SK-N-SH treated with all-trans-retinoic acid at 6 μM for 48 hours (cell line): ENCODE results near the gene HTR2B.
"Not testable (repeated sequence)": the region's sequence is repeated elsewhere in the genome, so short reads cannot be mapped to it uniquely, and the experiment has no call there.

Experiments
- ATAC-seq: fragments of 200-7000 bp; cut with Tn5 transposase; 3 replicates; pipeline ENCODE4 v1.9.1; 2020; ENCODE audit warnings: mild to moderate bottlenecking, moderate library complexity
- ARNTL ChIP-seq: fragments of 450-650 bp; formaldehyde crosslinking; IDR thresholded peaks from 2 replicates; pipeline ENCODE4 v1.5.0; 2020; ENCODE audit warnings: low read depth, mild to moderate bottlenecking, moderate library complexity, borderline replicate concordance
- BACH2 ChIP-seq: fragments of 250-450 bp; sonication (Bioruptor Pico); IDR thresholded peaks from 2 replicates; pipeline ENCODE4 v1.9.0; 2021; ENCODE audit warnings: mild to moderate bottlenecking, borderline replicate concordance
- GLIS3 ChIP-seq: fragments of 250-450 bp; sonication (Bioruptor Pico); IDR thresholded peaks from 2 replicates; pipeline ENCODE4 v1.5.0; 2020; ENCODE audit warnings: mild to moderate bottlenecking, moderate library complexity
- ISL1 ChIP-seq: fragments of 250-450 bp; sonication (Bioruptor Pico); IDR thresholded peaks from 2 replicates; pipeline ENCODE4 v2.1.2; 2022; ENCODE audit warnings: mild to moderate bottlenecking, moderate library complexity
- OSR1 ChIP-seq: fragments of 250-450 bp; sonication (Bioruptor Pico); IDR thresholded peaks from 2 replicates; pipeline ENCODE4 v1.8.0; 2022; ENCODE audit warnings: moderate library complexity, mild to moderate bottlenecking, inconsistent platforms
- PPARA ChIP-seq: fragments of 250-450 bp; sonication (Bioruptor Pico); IDR thresholded peaks from 2 replicates; pipeline ENCODE4 v1.5.0; 2020; ENCODE audit warnings: mild to moderate bottlenecking, borderline replicate concordance
- RARB ChIP-seq: fragments of 250-450 bp; sonication (Bioruptor Pico); IDR thresholded peaks from 2 replicates; pipeline ENCODE4 v1.8.0; 2021; ENCODE audit warnings: mild to moderate bottlenecking, moderate library complexity
- SNAI2 ChIP-seq: fragments of 250-450 bp; sonication (Bioruptor Pico); IDR thresholded peaks from 2 replicates; pipeline ENCODE4 v1.5.0; 2020; ENCODE audit warnings: mild to moderate bottlenecking, moderate library complexity
- TCF4 ChIP-seq: fragments of 250-450 bp; sonication (Bioruptor Pico); IDR thresholded peaks from 2 replicates; pipeline ENCODE4 v1.8.0; 2021; ENCODE audit warnings: mild to moderate bottlenecking, moderate library complexity, borderline replicate concordance
- TOX ChIP-seq: fragments of 250-450 bp; sonication (Bioruptor Pico); IDR thresholded peaks from 2 replicates; pipeline ENCODE4 v1.8.0; 2021; ENCODE audit warnings: mild to moderate bottlenecking, moderate library complexity, borderline replicate concordance
- ZC3H10 ChIP-seq: fragments of 250-450 bp; sonication (Bioruptor Pico); IDR thresholded peaks from 2 replicates; pipeline ENCODE4 v1.5.1; 2021; ENCODE audit warnings: mild to moderate bottlenecking, moderate library complexity
- ZFP3 ChIP-seq: fragments of 250-450 bp; sonication (Bioruptor Pico); IDR thresholded peaks from 2 replicates; pipeline ENCODE4 v1.5.0; 2020; ENCODE audit warnings: mild to moderate bottlenecking, moderate library complexity
- ZNF565 ChIP-seq: fragments of 450-650 bp; formaldehyde crosslinking; conservative IDR thresholded peaks from 2 replicates; pipeline ENCODE4 v1.5.0; 2020; ENCODE audit warnings: low read depth, mild to moderate bottlenecking, moderate library complexity
- ZNF70 ChIP-seq: fragments of 450-650 bp; formaldehyde crosslinking; IDR thresholded peaks from 2 replicates; pipeline ENCODE4 v1.5.0; 2020; ENCODE audit warnings: mild to moderate bottlenecking, moderate library complexity
- ZNF8 ChIP-seq: fragments of 450-650 bp; formaldehyde crosslinking; IDR thresholded peaks from 2 replicates; pipeline ENCODE4 v1.5.0; 2020; ENCODE audit warnings: mild to moderate bottlenecking, moderate library complexity
- TF ChIP-seq, protein P1 (sequence below): fragments of 250-450 bp; sonication (Bioruptor Pico); IDR thresholded peaks from 2 replicates; pipeline ENCODE4 v1.8.0; 2020; ENCODE audit warnings: mild to moderate bottlenecking, moderate library complexity, borderline replicate concordance
- TF ChIP-seq, protein P2 (sequence below): fragments of 250-450 bp; sonication (Bioruptor Pico); IDR thresholded peaks from 2 replicates; pipeline ENCODE4 v1.8.0; 2021; ENCODE audit warnings: low read depth, mild to moderate bottlenecking, moderate library complexity, borderline replicate concordance
- TF ChIP-seq, protein P3 (sequence below): fragments of 250-450 bp; sonication (Bioruptor Pico); IDR thresholded peaks from 2 replicates; pipeline ENCODE4 v1.5.1; 2021; ENCODE audit warnings: mild to moderate bottlenecking, moderate library complexity
- TF ChIP-seq, protein P4 (sequence below): fragments of 250-450 bp; sonication (Bioruptor Pico); IDR thresholded peaks from 2 replicates; pipeline ENCODE4 v1.5.0; 2020; ENCODE audit warnings: mild to moderate bottlenecking, moderate library complexity

The HTR2B gene

DNA sequence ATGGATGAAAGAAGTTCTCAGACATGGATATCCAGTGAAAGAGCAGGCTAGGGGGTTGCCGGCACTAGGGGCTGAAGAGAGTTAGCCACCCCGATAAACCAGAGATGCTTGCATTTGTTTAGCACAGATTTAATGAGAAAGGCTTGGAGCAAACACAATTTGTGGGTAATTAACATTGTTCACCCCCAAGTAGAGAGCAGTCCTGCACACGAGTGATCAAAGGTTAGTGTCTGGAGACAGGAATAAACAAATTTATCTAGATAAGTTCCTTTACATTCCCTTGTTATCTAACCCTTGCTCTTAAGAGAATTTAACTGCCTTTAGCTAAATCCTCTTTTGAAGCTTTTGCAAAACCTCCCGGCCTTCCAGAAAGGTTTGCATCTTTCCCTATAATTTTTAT, 23.9 kb downstream of the HTR2B start:
- TF ChIP-seq ZNF70 (CRISPR knock-in tag) (no peak), TCF4 (no peak), ZFP3 (no peak), ZC3H10 (CRISPR knock-in tag) (no peak), RARB (CRISPR knock-in tag) (no peak), ZNF8 (no peak)
- TF ChIP-seq, protein P1, sequence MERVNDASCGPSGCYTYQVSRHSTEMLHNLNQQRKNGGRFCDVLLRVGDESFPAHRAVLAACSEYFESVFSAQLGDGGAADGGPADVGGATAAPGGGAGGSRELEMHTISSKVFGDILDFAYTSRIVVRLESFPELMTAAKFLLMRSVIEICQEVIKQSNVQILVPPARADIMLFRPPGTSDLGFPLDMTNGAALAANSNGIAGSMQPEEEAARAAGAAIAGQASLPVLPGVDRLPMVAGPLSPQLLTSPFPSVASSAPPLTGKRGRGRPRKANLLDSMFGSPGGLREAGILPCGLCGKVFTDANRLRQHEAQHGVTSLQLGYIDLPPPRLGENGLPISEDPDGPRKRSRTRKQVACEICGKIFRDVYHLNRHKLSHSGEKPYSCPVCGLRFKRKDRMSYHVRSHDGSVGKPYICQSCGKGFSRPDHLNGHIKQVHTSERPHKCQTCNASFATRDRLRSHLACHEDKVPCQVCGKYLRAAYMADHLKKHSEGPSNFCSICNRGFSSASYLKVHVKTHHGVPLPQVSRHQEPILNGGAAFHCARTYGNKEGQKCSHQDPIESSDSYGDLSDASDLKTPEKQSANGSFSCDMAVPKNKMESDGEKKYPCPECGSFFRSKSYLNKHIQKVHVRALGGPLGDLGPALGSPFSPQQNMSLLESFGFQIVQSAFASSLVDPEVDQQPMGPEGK (CRISPR knock-in tag) = no peak
- no peak for ATAC-seq

DNA sequence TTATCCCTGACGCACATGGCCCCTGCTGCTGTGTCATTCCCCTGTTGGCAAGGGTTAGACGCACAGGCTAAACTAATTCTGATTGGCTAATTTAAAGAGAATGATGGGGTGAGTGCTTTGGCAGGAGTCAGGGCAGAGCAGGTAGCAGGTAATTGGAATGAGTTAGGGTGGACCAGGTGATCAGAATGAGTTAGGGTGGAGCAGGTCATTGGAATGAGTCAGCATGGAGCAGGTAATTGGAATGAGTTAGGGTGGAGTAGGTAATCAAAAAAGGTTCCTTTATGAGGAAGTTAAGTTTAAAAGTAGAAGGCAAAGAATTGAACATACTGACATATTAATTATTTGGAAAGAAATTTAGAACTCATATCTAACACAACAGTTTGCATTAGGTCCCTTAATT, 24.5 kb downstream of the HTR2B start:
- not testable (repeated sequence) for ATAC-seq

DNA sequence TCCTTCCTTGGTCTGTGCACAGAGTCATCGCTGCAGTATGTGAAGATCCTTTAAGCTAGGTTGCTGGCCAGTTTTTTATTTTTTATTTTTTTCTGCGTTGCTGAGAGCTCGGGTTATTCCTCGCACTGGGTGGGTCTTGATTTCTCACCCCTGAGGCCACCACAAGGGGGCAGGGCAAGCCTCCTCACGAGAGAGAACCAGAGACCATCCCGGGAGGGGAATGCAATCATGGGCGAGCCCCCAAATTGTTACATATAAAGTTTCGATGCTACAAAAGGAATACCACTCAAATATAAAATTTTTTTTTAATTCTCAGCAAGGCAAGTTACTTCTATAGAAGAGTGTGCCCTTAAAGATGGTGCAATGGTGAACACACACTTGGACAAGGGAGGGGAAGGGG, 24.9 kb downstream of the HTR2B start:
- TF ChIP-seq BACH2 (no peak), ISL1 (no peak), ZNF8 (no peak), RARB (CRISPR knock-in tag) (no peak), SNAI2 (CRISPR knock-in tag) (no peak), ZFP3 (no peak), ZNF565 (CRISPR knock-in tag) (no peak), TCF4 (no peak), OSR1 (CRISPR knock-in tag) (no peak), GLIS3 (no peak)
- TF ChIP-seq, protein P2, sequence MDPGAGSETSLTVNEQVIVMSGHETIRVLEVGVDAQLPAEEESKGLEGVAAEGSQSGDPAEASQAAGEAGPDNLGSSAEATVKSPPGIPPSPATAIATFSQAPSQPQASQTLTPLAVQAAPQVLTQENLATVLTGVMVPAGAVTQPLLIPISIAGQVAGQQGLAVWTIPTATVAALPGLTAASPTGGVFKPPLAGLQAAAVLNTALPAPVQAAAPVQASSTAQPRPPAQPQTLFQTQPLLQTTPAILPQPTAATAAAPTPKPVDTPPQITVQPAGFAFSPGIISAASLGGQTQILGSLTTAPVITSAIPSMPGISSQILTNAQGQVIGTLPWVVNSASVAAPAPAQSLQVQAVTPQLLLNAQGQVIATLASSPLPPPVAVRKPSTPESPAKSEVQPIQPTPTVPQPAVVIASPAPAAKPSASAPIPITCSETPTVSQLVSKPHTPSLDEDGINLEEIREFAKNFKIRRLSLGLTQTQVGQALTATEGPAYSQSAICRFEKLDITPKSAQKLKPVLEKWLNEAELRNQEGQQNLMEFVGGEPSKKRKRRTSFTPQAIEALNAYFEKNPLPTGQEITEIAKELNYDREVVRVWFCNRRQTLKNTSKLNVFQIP (CRISPR knock-in tag) = no peak
- TF ChIP-seq, protein P3, sequence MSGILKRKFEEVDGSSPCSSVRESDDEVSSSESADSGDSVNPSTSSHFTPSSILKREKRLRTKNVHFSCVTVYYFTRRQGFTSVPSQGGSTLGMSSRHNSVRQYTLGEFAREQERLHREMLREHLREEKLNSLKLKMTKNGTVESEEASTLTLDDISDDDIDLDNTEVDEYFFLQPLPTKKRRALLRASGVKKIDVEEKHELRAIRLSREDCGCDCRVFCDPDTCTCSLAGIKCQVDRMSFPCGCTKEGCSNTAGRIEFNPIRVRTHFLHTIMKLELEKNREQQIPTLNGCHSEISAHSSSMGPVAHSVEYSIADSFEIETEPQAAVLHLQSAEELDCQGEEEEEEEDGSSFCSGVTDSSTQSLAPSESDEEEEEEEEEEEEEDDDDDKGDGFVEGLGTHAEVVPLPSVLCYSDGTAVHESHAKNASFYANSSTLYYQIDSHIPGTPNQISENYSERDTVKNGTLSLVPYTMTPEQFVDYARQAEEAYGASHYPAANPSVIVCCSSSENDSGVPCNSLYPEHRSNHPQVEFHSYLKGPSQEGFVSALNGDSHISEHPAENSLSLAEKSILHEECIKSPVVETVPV (CRISPR knock-in tag) = no peak
- TF ChIP-seq, protein P4, sequence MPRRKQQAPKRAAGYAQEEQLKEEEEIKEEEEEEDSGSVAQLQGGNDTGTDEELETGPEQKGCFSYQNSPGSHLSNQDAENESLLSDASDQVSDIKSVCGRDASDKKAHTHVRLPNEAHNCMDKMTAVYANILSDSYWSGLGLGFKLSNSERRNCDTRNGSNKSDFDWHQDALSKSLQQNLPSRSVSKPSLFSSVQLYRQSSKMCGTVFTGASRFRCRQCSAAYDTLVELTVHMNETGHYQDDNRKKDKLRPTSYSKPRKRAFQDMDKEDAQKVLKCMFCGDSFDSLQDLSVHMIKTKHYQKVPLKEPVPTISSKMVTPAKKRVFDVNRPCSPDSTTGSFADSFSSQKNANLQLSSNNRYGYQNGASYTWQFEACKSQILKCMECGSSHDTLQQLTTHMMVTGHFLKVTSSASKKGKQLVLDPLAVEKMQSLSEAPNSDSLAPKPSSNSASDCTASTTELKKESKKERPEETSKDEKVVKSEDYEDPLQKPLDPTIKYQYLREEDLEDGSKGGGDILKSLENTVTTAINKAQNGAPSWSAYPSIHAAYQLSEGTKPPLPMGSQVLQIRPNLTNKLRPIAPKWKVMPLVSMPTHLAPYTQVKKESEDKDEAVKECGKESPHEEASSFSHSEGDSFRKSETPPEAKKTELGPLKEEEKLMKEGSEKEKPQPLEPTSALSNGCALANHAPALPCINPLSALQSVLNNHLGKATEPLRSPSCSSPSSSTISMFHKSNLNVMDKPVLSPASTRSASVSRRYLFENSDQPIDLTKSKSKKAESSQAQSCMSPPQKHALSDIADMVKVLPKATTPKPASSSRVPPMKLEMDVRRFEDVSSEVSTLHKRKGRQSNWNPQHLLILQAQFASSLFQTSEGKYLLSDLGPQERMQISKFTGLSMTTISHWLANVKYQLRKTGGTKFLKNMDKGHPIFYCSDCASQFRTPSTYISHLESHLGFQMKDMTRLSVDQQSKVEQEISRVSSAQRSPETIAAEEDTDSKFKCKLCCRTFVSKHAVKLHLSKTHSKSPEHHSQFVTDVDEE (CRISPR knock-in tag) = no peak
- ATAC-seq = no peak

DNA sequence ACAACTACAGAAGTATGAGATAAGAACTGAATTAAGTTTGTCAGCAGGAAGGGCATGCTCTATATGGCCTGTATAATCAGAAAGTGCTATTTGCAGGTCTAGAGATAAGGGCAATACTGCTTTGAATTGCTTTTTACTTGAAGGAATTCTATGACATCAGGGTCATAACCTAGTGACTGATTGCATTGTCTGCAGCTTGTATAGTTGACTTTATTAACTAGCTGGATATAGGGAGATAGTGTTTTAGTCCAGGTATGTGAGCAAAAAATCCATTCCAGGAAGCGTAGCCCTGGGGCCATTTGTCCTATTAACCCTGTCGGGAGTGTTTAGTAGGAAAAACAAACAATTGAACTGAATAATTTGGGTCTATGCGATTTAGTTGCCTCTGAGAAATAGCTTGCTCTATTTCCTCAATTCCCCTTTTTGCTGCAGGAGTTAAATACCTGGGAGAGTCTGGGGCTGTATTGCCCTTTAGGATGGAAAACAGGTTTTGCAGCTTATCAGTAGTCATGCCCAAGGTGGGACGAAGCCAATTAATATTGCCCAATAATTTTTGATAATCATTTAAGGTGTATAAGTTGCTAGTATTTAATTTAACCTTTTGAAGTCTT, 30.0 kb downstream of the HTR2B start:
- TF ChIP-seq, protein P3 (CRISPR knock-in tag) = no peak
- no peak for TF ChIP-seq OSR1 (CRISPR knock-in tag)
- no peak for TF ChIP-seq BACH2
- no peak for TF ChIP-seq ARNTL (CRISPR knock-in tag)
- no peak for TF ChIP-seq TOX (CRISPR knock-in tag)
- ATAC-seq = no peak

DNA sequence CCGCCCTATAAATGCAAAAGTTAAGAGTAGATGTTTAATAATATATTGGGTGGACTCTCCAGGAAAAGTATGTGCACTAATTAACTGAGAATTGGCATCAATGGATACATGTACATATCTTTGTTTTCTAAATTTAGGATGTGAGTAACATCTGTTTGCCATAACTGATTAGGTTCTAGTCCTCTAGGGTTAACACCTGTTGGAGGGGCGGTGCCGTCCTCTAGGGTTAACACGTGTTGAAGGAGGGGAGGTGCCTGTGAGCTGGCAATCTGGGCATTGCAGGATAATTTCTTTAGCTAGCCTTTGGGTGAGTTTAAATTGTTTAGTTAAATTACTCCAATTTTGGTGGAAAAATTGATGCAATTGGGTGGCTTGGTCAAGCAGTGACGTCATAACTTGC, 30.9 kb downstream of the HTR2B start:
- no peak for ATAC-seq
- no peak for TF ChIP-seq SNAI2 (CRISPR knock-in tag)
- TF ChIP-seq, protein P2 (CRISPR knock-in tag) = no peak
- no peak for TF ChIP-seq BACH2
- no peak for TF ChIP-seq PPARA
- TF ChIP-seq, protein P1 (CRISPR knock-in tag) = no peak
- TF ChIP-seq GLIS3 = no peak
- TF ChIP-seq OSR1 (CRISPR knock-in tag) = no peak
- TF ChIP-seq TOX (CRISPR knock-in tag) = no peak
- no peak for TF ChIP-seq ZFP3
- TF ChIP-seq RARB (CRISPR knock-in tag) = no peak
- no peak for TF ChIP-seq ISL1
- TF ChIP-seq ZC3H10 (CRISPR knock-in tag) = no peak
